SIG-M5 treated with dmso at 0.1 percent for 504 hours (cell line): ENCODE results near the gene SOX2.
"Not testable (repeated sequence)": the region's sequence is repeated elsewhere in the genome, so short reads cannot be mapped to it uniquely, and the experiment has no call there.

Experiments
- DNase-seq: peaks from one replicate; lab custom pipeline; 2025; ENCODE audit not compliant: unreplicated experiment; lab: John Stamatoyannopoulos, UW

Gene SOX2

GRCh38 chr3:181756645-181757297 is 45.0 kb downstream of the SOX2 start:
- no peak for DNase-seq

GRCh38 chr3:181757694-181758306 is 46.1 kb downstream of the SOX2 start:
- no peak for DNase-seq

DNA sequence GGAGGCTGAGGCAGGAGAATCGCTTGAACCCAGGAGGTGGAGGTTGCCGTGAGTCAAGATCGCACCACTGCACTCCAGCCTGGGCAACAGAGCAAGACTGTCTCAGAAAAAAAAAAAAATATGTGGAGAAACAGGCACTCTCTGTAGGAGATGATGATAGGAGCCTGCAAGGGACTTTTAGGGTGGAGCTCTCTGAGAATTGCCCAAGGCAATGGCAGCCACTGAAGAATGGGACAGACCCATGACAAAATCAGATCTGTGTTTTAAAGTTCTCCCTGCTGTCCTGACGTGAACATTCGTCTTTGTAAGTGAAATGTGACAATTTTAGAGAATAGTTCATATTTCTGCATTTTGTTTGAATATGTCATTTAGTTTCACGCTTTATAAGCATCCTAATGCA is 50.2 kb downstream of the SOX2 start:
- DNase-seq: no peak

- DNase-seq: not testable (repeated sequence)
Observed at GRCh38 chr3:181764033-181764432, 52.3 kb downstream of the SOX2 start.
